Epithelial cell of esophagus (primary cell): Measurements from ENCODE around the gene DCP1B.

Experiments used
- DNase-seq: peaks from one replicate; pipeline ENCODE4 v3.0.0; 2010; ENCODE audit warnings: low read depth
- H3K4me3 ChIP-seq: 2 replicates; pipeline ENCODE4 v1.5.1; 2011; ENCODE audit warnings: mild to moderate bottlenecking, low read length, control low read depth
- CTCF ChIP-seq: IDR thresholded peaks from 2 replicates; pipeline ENCODE4 v1.5.1; 2011; ENCODE audit warnings: low read depth, mild to moderate bottlenecking, low read length, control low read depth, inconsistent platforms; ENCODE audit not compliant: insufficient read depth; ENCODE audit errors: missing control alignments

Gene DCP1B

GRCh38 chr12:1919284-1919683 is 85.0 kb downstream of the DCP1B start:
- no peak overlapping the region for H3K4me3 ChIP-seq
- TF ChIP-seq CTCF = no peak

GRCh38 chr12:1918884-1919236 is 85.4 kb downstream of the DCP1B start:
- TF ChIP-seq CTCF = no peak
- no peak overlapping the region for H3K4me3 ChIP-seq
- DNase-seq = no peak

More at GRCh38 chr12:1919284-1919683, 85.0 kb downstream of the DCP1B start:
- DNase-seq = no peak

DNA sequence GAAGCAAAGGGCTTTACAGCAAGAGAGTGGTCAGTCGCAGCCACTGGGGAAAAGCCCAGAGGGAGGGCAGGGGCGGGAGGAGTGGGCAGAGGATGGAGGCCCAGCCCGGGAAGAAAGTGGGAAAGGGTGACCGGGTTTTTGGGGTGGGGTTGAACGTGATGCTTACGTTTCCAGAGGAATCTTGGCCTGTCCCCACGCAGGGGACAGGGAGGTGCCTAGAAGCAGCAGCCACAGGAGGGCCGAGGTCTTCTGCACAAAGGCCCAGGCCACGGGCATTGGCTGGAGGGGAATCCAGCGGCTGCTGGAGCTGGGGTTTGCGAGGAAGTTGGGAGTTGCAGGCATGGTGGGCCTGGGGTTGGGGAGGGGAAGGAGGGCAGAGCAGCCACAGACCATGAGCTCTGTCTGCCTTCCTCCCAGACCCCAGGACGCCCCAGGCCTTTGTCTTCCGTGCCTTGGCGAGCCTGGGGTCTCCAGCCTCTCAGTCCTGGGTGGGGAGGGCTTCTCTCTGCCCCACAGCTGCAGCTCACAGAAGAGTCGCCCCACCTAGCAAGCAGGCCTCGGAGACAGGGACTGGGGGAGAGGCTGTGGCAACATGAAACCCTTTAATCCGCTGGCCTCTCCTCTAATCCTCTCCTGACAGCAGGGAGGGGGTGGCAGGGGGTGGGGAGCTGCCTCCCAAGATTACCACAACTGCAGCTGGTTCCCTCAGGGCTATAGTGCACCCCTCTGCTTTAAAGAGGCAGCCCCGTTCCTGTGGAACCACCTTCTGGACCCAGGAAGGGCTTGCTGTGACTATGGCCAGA is 86.0 kb downstream of the DCP1B start, which contains the start of gene CACNA2D4:
CACNA2D4 (minus strand) TSS at position 572 of the 803 bp plus-strand sequence; CDS start at position 393, 179 bp downstream.
- no peak within 1 kb of the TSS for H3K4me3 ChIP-seq
- no peak for DNase-seq
- TF ChIP-seq CTCF = no peak

DNA sequence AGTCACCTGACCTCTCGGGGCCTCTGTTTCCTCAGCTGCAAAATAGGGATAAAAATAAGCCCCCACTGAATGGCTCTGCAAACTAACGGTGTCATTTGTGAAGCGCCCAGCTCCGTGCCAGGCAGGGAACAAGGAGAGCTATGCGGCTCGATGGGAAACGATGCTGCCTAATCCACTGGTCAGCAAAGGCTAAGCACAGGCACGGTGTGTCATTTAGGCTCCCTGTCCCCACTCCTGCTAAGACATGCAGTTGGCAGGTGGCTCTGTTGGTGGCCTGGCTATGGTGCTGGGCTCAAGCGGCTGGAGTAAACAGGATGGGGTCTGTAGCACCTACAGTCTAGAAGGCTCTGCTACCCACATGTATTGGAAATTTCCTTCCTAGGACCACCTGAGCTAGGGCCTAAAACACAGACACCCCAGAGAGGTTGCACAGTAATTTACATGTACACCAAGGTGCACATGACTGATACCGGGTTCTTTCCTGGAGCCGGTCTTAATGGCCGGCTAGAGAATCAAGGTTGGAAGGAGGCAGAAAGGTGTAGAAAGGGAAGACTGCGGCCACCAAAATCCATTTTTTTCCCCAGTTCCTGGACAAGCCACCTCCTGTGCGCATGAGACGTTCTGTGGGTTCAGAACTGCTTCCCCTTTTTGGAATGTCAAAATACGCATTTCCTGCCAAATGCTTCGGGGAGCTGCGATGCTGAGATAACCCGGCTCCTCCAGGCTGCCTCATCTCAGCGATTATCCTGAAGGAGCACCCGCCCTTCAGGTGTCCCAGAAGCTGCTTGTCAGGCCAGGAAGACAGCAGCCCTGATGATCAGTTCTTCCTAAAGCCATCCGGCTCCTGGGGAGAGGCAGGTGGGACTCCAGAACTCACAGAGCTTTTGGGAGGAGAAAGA is 86.8 kb downstream of the DCP1B start:
- no peak for DNase-seq
- no peak overlapping the region for H3K4me3 ChIP-seq
- TF ChIP-seq CTCF = no peak

GRCh38 chr12:1916371-1917171 is 87.7 kb downstream of the DCP1B start:
- TF ChIP-seq CTCF = no peak
- no peak overlapping the region for H3K4me3 ChIP-seq
- no peak for DNase-seq

DNA sequence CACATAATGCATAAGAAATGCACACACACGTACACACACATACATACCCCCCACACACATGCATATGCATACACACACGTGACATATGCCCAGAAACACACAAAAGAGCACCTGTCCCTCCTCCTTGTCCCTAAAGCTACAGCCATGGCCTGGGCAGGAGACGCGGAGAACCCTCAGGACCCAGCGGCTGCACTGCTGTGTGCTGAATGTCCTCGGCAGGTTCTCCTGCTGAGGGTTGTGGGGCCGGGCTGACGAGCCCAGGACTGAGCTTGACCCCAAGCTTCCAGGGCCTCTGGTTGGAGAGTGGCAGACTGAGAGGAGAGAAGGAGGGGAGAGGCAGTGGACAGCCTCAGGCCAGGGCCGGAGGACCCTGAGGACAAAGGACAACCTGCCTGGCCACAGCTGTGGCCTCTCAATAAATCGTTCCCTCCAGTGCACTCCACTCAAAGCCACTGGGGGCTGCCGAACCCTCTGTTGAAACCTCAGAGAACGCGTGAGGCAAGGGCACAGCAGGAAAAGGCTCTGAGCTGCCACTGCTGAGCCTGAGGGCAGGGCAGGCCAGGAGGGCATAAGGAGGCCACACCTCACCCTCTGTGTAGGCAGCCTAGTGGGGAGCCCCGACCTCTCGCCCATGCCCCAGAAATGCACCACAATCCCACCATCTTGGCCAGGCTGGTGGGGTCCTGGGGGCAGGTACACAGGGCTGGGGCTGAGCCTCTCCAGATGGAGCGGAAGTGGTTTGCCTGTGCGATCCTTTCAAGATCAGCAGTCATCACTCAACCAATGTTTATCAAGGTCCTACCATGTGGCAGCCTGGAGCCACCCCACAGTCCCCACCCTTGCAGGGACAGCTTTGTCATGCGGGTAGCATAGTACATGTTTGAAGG is 88.9 kb downstream of the DCP1B start:
- H3K4me3 ChIP-seq = no peak overlapping the region
- TF ChIP-seq CTCF = no peak
- no peak for DNase-seq
